ENCODE data around the gene CHST8.

Gene CHST8

GRCh38 chr19:33799476-33799875, 177.7 kb downstream of the CHST8 start:
- DNase-seq = no peak

- DNase-seq = no peak
These were observed 178.4 kb downstream of the CHST8 start for GRCh38 chr19:33800012-33800680.

DNA sequence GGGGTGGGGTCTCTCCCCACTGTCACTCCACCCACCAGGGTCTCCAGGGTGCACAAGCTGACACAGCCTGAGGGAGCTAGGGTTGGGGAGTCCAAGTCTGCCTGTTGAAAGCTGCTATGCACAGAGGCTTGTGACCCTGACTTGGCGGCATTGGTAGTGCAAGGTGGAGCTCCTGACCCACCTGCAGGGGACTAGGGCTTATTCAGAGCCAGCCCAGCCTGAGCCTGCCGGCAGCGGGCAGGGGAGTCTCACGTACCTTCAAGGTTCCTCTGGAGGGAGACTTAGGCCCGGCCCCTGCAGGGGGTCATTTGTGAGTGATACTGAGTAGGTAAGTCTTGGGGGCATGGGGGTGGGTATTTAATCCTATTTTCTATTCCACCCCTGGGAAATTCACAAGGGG, 179.7 kb downstream of the CHST8 start:
- no peak for DNase-seq

GRCh38 chr19:33802001-33802400, 180.2 kb downstream of the CHST8 start:
- no peak for DNase-seq

DNA sequence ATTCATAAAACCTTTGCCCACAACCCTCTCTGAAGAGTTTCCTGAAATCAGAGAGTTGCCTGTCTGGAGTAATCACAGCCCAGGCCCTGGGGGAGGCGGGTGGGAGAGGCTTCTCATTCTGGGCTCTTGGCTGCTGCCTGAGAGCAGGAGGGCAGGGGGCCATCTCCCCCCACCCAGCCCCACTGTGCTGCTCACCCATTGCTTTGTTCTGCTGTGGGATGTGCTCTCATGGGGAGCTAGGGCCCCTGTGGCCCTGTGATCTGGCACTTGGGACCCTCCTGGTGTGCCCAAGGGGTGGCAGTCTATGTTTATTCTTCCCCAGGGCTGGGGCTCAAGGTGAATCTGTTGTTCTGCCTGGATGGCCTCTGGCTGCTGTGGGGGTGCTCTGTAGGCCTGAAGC, 181.0 kb downstream of the CHST8 start:
- DNase-seq = no peak

- no peak for DNase-seq
These were observed 181.6 kb downstream of the CHST8 start for GRCh38 chr19:33803383-33803782.

GRCh38 chr19:33804021-33804799, 182.5 kb downstream of the CHST8 start:
- DNase-seq = no peak

GRCh38 chr19:33805313-33805712, 183.6 kb downstream of the CHST8 start:
- DNase-seq = no peak

GRCh38 chr19:33805840-33806433, 184.2 kb downstream of the CHST8 start:
- DNase-seq = no peak

DNA sequence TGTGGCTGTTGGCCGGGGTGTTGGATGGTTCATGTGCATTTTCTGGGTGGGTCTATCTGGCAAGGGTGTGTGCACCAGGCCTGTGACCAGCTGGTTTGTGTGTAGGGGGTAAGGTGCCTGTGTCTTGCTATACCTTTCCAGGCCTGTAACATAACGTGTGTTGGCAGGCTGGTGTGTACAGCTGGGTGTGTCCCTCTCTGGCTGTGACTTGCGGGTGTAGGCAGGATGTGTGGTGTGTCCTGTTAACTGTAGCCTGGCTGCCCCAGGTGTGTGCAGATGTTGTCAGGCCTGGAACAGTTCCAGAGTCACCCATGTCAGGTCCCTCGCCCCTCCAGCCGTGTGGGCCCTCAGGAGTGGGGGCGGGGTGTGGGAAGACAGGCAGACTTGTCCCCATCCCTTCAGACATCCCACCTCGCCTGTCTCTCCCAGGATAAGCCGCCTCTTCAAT, 184.7 kb downstream of the CHST8 start:
- no peak for DNase-seq

DNA sequence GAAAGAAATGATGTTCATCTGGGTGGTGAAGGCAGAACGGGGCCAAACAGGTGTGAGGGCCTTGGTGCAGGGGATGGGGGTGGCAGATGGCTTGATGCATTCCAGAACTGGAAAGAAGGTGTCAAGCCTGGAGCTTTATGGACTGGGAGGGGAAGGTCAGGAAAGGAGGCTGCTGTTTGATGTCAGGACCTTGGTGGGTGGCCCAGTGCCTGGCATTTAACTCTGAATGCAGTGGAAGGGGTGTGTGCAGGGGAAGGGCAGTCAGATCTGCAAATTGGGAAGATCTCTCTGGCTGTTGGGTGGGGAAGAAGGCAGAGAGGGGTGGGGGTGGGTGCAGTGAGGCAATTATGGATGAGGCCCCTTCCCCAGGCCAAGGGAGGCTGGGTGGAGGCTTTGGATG, 186.6 kb downstream of the CHST8 start:
- DNase-seq = no peak

DNA sequence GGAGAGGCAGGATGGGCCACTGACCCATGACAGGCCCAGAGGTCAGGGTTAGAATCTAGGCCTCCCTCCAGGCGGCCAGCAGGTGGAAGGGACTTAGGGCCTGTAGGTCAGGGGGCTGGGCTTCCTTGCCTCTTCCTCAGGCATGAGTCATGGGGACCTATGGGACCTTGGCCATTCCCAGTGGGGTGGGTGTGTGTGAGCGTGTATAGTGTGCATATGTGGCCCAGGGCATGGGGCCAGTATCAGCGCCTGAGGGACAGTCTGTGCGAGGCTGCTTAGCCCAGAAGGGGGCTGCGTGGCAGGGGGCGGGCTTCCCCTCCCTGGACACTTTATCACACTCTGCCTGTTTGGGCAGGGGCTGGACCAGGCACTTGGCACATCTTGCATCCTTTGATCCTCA, 188.2 kb downstream of the CHST8 start:
- no peak for DNase-seq

DNA sequence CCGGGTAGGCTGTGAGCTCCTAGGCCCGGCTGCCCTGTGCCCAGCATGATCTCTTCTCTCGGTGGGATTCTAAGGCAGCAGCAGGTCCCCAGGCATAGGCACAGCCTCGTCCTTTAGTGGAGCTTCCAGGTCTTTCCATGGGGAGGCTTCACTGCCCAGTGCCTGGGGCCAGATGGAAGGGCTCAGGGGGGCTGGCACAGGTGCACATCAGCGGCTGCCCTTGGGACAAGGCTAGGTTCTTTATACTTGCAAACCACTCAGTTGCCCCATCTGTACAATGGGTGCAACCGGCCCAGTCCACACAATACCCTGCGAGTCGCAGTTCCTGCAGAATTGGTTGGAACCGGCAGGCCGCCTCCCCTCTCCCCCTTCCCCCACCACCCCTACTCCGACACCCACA, 189.1 kb downstream of the CHST8 start:
- DNase-seq = no peak

DNA sequence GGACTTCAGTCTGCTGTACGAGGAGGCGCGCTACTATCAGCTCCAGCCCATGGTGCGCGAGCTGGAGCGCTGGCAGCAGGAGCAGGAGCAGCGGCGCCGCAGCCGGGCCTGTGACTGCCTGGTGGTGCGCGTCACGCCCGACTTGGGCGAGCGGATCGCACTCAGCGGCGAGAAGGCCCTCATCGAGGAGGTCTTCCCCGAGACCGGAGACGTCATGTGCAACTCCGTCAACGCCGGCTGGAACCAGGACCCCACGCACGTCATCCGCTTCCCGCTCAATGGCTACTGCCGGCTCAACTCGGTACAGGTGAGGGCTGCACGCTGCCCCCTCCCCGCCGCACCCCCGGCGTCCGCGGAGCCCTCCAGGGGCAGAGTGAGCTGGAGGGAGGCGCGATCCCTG, 189.5 kb downstream of the CHST8 start:
- no peak for DNase-seq

GRCh38 chr19:33811736-33812387, 190.1 kb downstream of the CHST8 start:
- DNase-seq = no peak

- DNase-seq = no peak
These were observed 190.9 kb downstream of the CHST8 start for GRCh38 chr19:33812388-33813330.

- no peak for DNase-seq
These were observed 191.8 kb downstream of the CHST8 start for GRCh38 chr19:33813391-33814101.

DNA sequence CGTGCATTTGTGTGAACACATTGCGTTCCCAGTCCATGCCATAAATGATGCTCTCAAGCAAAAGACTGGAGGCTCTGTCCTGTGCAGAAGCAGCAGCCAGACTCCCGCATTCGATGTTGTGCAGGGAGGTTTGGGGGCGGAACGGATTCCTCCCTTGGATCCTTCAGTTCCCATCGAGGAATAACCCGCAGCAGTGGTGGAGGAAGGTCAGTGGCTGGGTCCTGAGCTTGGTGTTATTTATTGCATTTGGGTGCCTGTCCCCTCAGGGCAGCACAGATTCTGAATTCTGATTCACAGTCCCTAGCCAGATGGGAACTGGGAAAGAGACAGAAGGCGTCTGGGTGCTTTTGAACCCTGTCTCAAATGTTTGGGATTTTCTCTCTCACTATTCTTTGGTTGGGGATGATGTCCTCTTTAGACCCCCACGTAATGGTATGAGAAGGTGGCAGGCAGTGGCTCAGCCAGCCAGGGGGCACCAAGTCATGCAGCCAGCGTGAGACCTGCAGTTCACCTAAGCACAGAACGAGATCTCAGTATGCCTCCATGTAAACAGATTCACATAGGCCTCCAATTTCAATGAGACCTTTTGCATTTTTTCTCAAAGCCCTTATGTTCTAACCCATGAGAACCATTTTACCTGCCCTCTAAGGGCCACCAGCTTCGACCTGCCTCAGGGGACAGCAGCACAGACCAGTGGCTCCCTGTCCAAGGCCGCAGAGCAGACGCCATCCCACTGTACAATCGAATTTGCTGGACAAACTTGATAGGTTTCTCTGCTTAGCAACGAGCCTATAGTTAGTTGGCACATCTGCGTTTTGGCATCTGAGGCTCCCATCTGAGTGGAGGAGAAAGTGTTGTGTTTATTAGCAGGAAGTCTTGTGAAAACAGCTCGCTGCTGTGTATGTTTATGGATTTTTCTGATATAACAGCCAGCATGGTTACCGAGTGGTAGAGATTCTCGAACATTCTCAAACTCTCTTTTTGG, 192.7 kb downstream of the CHST8 start:
- no peak for DNase-seq

DNA sequence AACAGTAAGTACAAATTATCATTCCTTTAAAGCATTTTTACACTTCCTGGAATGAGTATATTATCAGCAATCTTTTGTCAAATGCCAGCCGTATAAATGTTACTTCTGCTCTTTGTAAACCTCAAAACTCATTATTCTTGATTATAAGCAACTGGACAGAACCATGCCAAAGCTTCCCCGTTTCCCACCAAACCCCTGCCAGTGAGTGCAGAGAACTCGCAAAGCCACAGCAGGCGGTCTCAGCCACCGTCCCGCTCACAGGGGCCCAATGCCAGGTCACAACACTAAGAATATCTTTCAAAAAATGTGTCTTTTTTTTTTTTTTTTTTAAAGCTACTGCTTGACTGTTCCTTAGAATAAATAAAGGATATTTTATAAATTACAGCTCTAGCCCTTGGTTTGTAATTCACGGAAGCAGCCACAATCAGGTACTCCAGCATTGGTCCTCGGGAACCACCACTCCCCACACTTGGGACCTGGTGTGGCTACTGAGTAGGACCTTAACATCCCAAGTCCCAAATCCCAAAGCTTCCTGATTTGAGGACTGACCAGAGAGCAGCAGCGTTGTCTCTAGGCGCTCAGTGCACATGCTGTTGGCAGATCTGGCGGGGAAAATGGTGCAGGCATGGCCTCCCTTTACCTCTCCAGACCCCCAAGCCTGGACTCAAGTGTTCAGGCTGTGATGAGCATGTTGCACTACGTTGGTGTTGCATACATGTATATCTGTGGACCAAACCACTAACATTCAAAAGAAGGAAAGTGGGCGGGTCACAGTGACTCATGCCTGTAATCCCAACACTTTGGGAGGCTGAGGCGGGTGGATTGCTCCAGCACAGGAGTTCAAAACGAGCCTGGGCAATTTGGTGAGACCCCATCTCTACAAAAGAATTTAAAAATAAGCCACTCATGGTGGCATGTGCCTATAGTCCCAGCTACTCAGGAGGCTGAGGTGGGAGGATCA, 193.9 kb downstream of the CHST8 start:
- no peak for DNase-seq

All from NCI-H1105 (cell line).